ENCODE data around the gene APP. TPM values are rescaled to one million over a fixed set of nuclear protein-coding genes. Genes with fewer than 3 reads are reported as not detected.

The APP gene
- total and polyA plus RNA-seq, 10 of the 15 experiments (the other 5 are each of a cell fraction or from before 2014, with no cell fraction given) = 8.8 to 94.9 (median 51.0) TPM

- no peak overlapping the region for H2AFZ ChIP-seq (ENCODE audit: control insufficient read depth, low read depth, low read length)
- no TSS peak for BruUV-seq (replicated peaks)
- H3K9ac ChIP-seq (ENCODE audit: control insufficient read depth, insufficient read depth, low read length) = no peak overlapping the region
- no peaks in the 10 kb centered on the region for H3K4me1 ChIP-seq (ENCODE audit: control insufficient read depth, insufficient read depth, low read length)
- DNase-seq (ENCODE audit: low read depth, low spot score) = no peak
- no peak for TF ChIP-seq IRF3 (IDR thresholded peaks at IDR 0.05)
- no peak for TF ChIP-seq BACH1 (IDR thresholded peaks at IDR 0.05; ENCODE audit: borderline replicate concordance)
- no peak for TF ChIP-seq SMC3 (IDR thresholded peaks at IDR 0.05; ENCODE audit: borderline replicate concordance, low read length)
- no peak for TF ChIP-seq MYB (IDR thresholded peaks at IDR 0.05; ENCODE audit: borderline replicate concordance, low read depth, low read length)
- no peak for TF ChIP-seq MYC (IDR thresholded peaks at IDR 0.05; ENCODE audit: insufficient read depth, insufficient read length, insufficient replicate concordance, low read length, severe bottlenecking)
- no peak for TF ChIP-seq ZSCAN29 (IDR thresholded peaks at IDR 0.05)
- TF ChIP-seq CBFB (IDR thresholded peaks at IDR 0.05; ENCODE audit: low read depth) = no peak
- no peak for TF ChIP-seq YBX1 (IDR thresholded peaks at IDR 0.05)
- no peak for TF ChIP-seq HSF1 (IDR thresholded peaks at IDR 0.05; ENCODE audit: low read depth, low read length)
- no peak for TF ChIP-seq ZNF207 (IDR thresholded peaks at IDR 0.05; ENCODE audit: borderline replicate concordance)
- TF ChIP-seq WRNIP1 (IDR thresholded peaks at IDR 0.05; ENCODE audit: borderline replicate concordance, low read depth, low read length) = no peak
- TF ChIP-seq PKNOX1 (IDR thresholded peaks at IDR 0.05) = no peak
- no peak for TF ChIP-seq SREBF1 (IDR thresholded peaks at IDR 0.05; ENCODE audit: low read length)
- TF ChIP-seq ZNF274 (IDR thresholded peaks at IDR 0.05; ENCODE audit: insufficient read depth, insufficient read length) = no peak
- no peak for TF ChIP-seq PAX8 (IDR thresholded peaks at IDR 0.05)
- 30% methylated on average over 4 of the region's 4 CpGs for WGBS (ENCODE audit: insufficient coverage, insufficient replicate concordance, low lambda C conversion rate, missing lambda C conversion rate)
- intact Hi-C loops (cut with micrococcal nuclease; ENCODE audit: unreplicated experiment) (no loop called here), in situ Hi-C loops (cut with MboI) (no loop called here)
- ChIA-PET RAD21 (ENCODE audit: unreplicated experiment) (no interaction called here), CTCF (interaction anchor here (1.1 kb wide), 1 partner anchor 166 kb away, joined by 3 read pairs; no protein-coding TSS in a partner anchor), SMC1A (ENCODE audit: uncharacterized antibody, unreplicated experiment) (no interaction called here), POLR2A (no interaction called here)
- no peak for ATAC-seq
- H3K27me3 ChIP-seq (replicated peaks in 1 of 2; ENCODE audit: control insufficient read depth in 2 of 2, insufficient read depth in 2 of 2, low read length in 1 of 2) = no peaks in the 10 kb centered on the region
- no peaks in the 10 kb centered on the region for H3K36me3 ChIP-seq (ENCODE audit: control insufficient read depth in 2 of 2, insufficient read depth in 2 of 2, low read length in 1 of 2)
- H4K20me1 ChIP-seq (ENCODE audit: control insufficient read depth, insufficient read depth) = no peaks in the 10 kb centered on the region
- no peak overlapping the region for H3K4me2 ChIP-seq (ENCODE audit: control insufficient read depth, insufficient read depth)
- no peak for FAIRE-seq
- H3K79me2 ChIP-seq (ENCODE audit: control insufficient read depth, insufficient read depth, low read length) = no peaks in the 10 kb centered on the region; the same call in 1 of the 2 replicates
- no peaks in the 10 kb centered on the region for H3K9me3 ChIP-seq (replicated peaks; ENCODE audit: control insufficient read depth, insufficient read depth, low read length)
- H3K27ac ChIP-seq (ENCODE audit: control insufficient read depth, insufficient read depth) = no peak overlapping the region
- no peak overlapping the region for H3K4me3 ChIP-seq
These were observed 44.4 kb downstream of the APP start for GRCh38 chr21:26126168-26126553.

Data from GM12878 (cell line).